Sigmoid colon (tissue), 7 donors: ENCODE data around the gene GALNT10. TPM values are rescaled to one million over a fixed set of nuclear protein-coding genes. Genes with fewer than 3 reads are reported as not detected.
A peak's percentile ranks its signal among the peaks of the same experiment; 100 is the strongest.

Source experiments
- DNase-seq: peaks from one replicate; pipeline ENCODE4 v3.0.0-alpha.2; 2019
- H3K27ac ChIP-seq, 4 donors: fragments of 200-600 bp; sonication (generic); one replicate each; pipeline ENCODE4 v1.5.1; 2016 to 2019; ENCODE audit warnings: mild to moderate bottlenecking in 1 of 4
- H3K27me3 ChIP-seq, 3 donors: fragments of 200-600 bp; sonication (generic); one replicate each; pipeline ENCODE4 v1.5.1; 2019; ENCODE audit warnings: mild to moderate bottlenecking in 1 of 3
- H3K36me3 ChIP-seq, 4 donors: fragments of 200-600 bp; sonication (generic); one replicate each; pipeline ENCODE4 v1.5.1; 2016 to 2019
- H3K4me1 ChIP-seq, 4 donors: fragments of 200-600 bp; sonication (generic); one replicate each; pipeline ENCODE4 v1.5.1; 2017 to 2019
- H3K4me3 ChIP-seq, 4 donors: fragments of 200-600 bp; sonication (generic); one replicate each; pipeline ENCODE4 v1.5.1; 2017 to 2019; ENCODE audit warnings: mild to moderate bottlenecking in 2 of 4, moderate library complexity in 1 of 4
- H3K9me3 ChIP-seq, 4 donors: fragments of 200-600 bp in 3 of 4; sonication (generic) in 3 of 4; one replicate each; pipeline versions ENCODE4 v1.5.1 to v1.6.1; 2013 to 2019
- CTCF ChIP-seq, 4 experiments: fragments of 450-650 bp in 3 of 4; fragments of 200-600 bp in 1 of 4; IDR thresholded peaks; one replicate each; pipeline ENCODE4 v1.5.1; 2016 to 2019; ENCODE audit warnings: antibody characterized with exemption in 4 of 4, mild to moderate bottlenecking in 3 of 4, moderate library complexity in 2 of 4
- EP300 ChIP-seq, 4 donors: sonication (generic); formaldehyde crosslinking; IDR thresholded peaks; one replicate each; pipeline ENCODE4 v1.6.1; 2017; ENCODE audit warnings: antibody characterized with exemption in 4 of 4
- POLR2A ChIP-seq, 2 donors: fragments of 450-650 bp; IDR thresholded peaks; one replicate each; pipeline ENCODE4 v1.6.1; 2016; ENCODE audit warnings: antibody characterized with exemption in 2 of 2, mild to moderate bottlenecking in 2 of 2, moderate library complexity in 2 of 2
- POLR2AphosphoS5 ChIP-seq, 4 donors: sonication (generic); formaldehyde crosslinking; IDR thresholded peaks; one replicate each; pipeline ENCODE4 v1.6.1; 2017; ENCODE audit warnings: antibody characterized with exemption in 4 of 4
- WGBS, 2 donors: extraction: QIAGEN DNeasy Blood & Tissue Kit; methylation state at CpG; one replicate each; pipeline ENCODE4 v1.1.7; 2013; 5-methylcytosine and 5-hydroxymethylcytosine counted together
- intact Hi-C: fragments of 100-400 bp; cut with DNase I; formaldehyde crosslinking; loops from one replicate; pipeline ENCODE4 v1.15.1; 2023
- polyA plus RNA-seq, 3 donors: library from polyadenylated mRNA; stranded (reverse); fragments of 200-250 nt; gene quantifications; one replicate each; pipeline ENCODE4 v1.2.3, GENCODE V29; 2013
- small RNA-seq, 3 donors: library from RNA; depleted of rRNA; stranded (forward); fragments of <200 nt; gene quantifications; one replicate each; pipeline ENCODE3, GENCODE V24; 2016
- total RNA-seq, 4 donors: library from RNA; depleted of rRNA; stranded (reverse); fragments of >200 nt; gene quantifications; one replicate each; pipeline ENCODE4 v1.1.0, GENCODE V29; 2016
- donor health status: healthy with polysubstance abuse.
- donor health status: Bipolar disorder and iron deficiency.
- donor health status: healthy.

The GALNT10 gene
- total and polyA plus RNA-seq, 7 donors: 6.0 to 41.7 (median 24.3) TPM

GRCh38 chr5:154466147-154466546 is 275.6 kb downstream of the GALNT10 start:
- TF ChIP-seq CTCF (IDR thresholded peaks at IDR 0.05) (no peak), EP300 (IDR thresholded peaks at IDR 0.05) (no peak), POLR2A (IDR thresholded peaks at IDR 0.05) (no peak)
- Histone ChIP-seq H3K4me3 (no peak overlapping the region), H3K27ac (no peak overlapping the region), H3K36me3 (no peaks in the 10 kb centered on the region), H3K27me3 (no peaks in the 10 kb centered on the region), H3K9me3 (no peaks in the 10 kb centered on the region), H3K4me1 (peaks cover 0 to 28% (median 16%) of the 10 kb centered on the region in 4 donors)
- 18 to 70% methylated on average over 5 of the region's 5 CpGs for WGBS, 2 donors
- DNase-seq: no peak
- intact Hi-C loops: no loop called here

DNA sequence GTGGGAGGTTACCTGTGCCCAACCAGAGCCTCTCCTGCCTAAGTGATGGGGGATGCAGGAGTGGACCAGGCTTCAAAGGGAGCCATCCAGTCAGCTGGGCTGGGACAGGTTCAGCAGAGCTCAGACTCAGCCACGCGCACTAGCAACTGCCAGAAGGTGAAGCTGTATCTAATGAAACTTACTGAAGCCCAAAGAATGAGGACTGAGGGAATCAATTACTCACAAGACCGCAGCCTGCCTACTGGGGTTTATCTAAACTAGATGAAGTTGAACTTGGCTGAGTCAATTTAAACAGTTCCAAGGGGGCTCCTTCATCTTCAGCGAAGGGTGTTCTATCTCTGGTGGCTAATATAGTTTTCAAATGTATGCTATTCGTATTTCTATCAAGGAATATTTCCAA is 276.1 kb downstream of the GALNT10 start:
- H3K4me3 ChIP-seq: no peak overlapping the region
- H3K27ac ChIP-seq: no peak overlapping the region
- no peak for TF ChIP-seq CTCF (IDR thresholded peaks at IDR 0.05)
- TF ChIP-seq POLR2AphosphoS5 (IDR thresholded peaks at IDR 0.05): no peak
- no peak for TF ChIP-seq POLR2A (IDR thresholded peaks at IDR 0.05)
- TF ChIP-seq EP300 (IDR thresholded peaks at IDR 0.05): no peak
- peaks cover 0 to 33% (median 20%) of the 10 kb centered on the region in 4 donors for H3K4me1 ChIP-seq
- DNase-seq: no peak
- H3K27me3 ChIP-seq: no peaks in the 10 kb centered on the region
- 83 to 88% methylated on average over 5 of the region's 5 CpGs for WGBS, 2 donors
- H3K9me3 ChIP-seq: no peaks in the 10 kb centered on the region
- intact Hi-C loops: loop anchor here (1.0 kb wide), 1 partner anchor 144 kb away; no protein-coding TSS in a partner anchor
- no peaks in the 10 kb centered on the region for H3K36me3 ChIP-seq

DNA sequence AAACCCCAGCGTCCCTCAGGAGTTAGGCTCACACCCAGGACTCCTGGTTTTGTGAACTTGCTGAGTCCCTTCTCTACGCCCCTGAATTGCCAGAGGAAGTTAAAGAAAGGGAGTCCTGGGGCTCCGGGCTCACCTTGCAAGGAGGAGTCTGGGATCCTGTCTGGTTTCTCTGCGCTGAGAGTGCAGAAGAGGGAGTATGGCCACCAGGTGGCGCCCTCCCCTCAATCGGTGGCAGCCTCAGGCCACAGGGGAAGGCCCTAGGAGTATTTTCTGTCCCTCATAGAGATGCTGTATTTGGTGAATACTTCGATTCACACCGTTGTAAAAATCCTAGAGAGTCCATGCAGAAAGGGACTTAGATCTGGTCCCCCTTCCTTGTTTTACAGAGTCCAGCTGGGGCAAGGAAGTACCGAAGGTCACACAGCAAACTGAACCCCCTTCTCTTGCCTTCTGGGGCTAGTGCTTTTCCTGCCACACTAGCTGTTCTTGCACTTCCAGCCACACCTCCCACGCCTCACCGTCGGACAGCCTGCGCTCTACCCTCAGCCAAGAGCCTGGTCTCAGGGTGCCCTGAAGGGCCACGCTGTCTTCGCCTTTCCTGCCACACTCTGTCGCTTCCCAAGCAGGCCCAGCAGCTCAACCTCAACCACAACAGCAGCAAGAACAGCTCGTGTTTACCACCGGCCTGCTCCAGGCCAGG is 277.3 kb downstream of the GALNT10 start:
- no peak for TF ChIP-seq POLR2A (IDR thresholded peaks at IDR 0.05)
- peak; percentile 75 to 95 (median 79) for TF ChIP-seq CTCF (IDR thresholded peaks at IDR 0.05)
- peak in 1 of 4 donors; percentile 7 for TF ChIP-seq POLR2AphosphoS5 (IDR thresholded peaks at IDR 0.05)
- TF ChIP-seq EP300 (IDR thresholded peaks at IDR 0.05): no peak
- peaks cover 0 to 43% (median 27%) of the 10 kb centered on the region in 4 donors for H3K4me1 ChIP-seq
- H3K4me3 ChIP-seq: no peak overlapping the region
- H3K27ac ChIP-seq: peak overlapping the region in 3 of 4 donors; percentile 61 to 65 (median 62)
- intact Hi-C loops: loop anchor here (1.0 to 2.0 kb wide), 2 partner anchors 53 to 142 kb away; no protein-coding TSS in a partner anchor
- H3K9me3 ChIP-seq: no peaks in the 10 kb centered on the region
- no peaks in the 10 kb centered on the region for H3K36me3 ChIP-seq
- 43 to 45% methylated on average over 18 of the region's 18 CpGs for whole genome bisulfite sequencing, 2 donors
- H3K27me3 ChIP-seq: no peaks in the 10 kb centered on the region
- peak; percentile 89 for DNase-seq

GRCh38 chr5:154470137-154470536 is 279.6 kb downstream of the GALNT10 start:
- WGBS, 2 donors: 35 to 60% methylated on average over 2 of the region's 2 CpGs
- no peak for TF ChIP-seq POLR2A (IDR thresholded peaks at IDR 0.05)
- TF ChIP-seq CTCF (IDR thresholded peaks at IDR 0.05): no peak
- TF ChIP-seq POLR2AphosphoS5 (IDR thresholded peaks at IDR 0.05): no peak
- no peak for TF ChIP-seq EP300 (IDR thresholded peaks at IDR 0.05)
- DNase-seq: no peak
- H3K9me3 ChIP-seq: no peaks in the 10 kb centered on the region
- H3K4me3 ChIP-seq: no peak overlapping the region
- peak overlapping the region in 3 of 4 donors; percentile 91 to 96 (median 94) for H3K27ac ChIP-seq
- H3K27me3 ChIP-seq: peaks cover 0 to 16% (median 5%) of the 10 kb centered on the region in 3 donors
- peaks cover 0 to 52% (median 30%) of the 10 kb centered on the region in 4 donors for H3K4me1 ChIP-seq
- H3K36me3 ChIP-seq: no peaks in the 10 kb centered on the region
- intact Hi-C loops: loop anchor here (2.0 kb wide), 1 partner anchor 15 kb away; no protein-coding TSS in a partner anchor

Small RNA genes within 50 kb of the gene (small RNA-seq; reads per million reads assigned to genes)
- 0.07 to 0.43 (median 0.42) reads per million in 3 donors for gene MIR1294
- 0 reads per million in 3 donors for gene RN7SL655P

Other genes with a start within 250 kb of the GALNT10 start
- gene FAM114A2, start 151.8 kb upstream of the GALNT10 start, total RNA-seq: 10 to 100 TPM; 14.3 to 41.0 (median 24.7) TPM
- 10 to 100 TPM in 1 of 3 donors, 1 to 10 TPM in 2; 4.9 to 12.2 (median 7.2) TPM for gene FAM114A2, start 151.8 kb upstream of the GALNT10 start, polyA plus RNA-seq
- gene MFAP3, start 151.8 kb upstream of the GALNT10 start, total RNA-seq: 10 to 100 TPM; 25.7 to 34.6 (median 29.8) TPM
- 10 to 100 TPM in 1 of 3 donors, 1 to 10 TPM in 2; 2.4 to 12.1 (median 2.8) TPM for gene MFAP3, start 151.8 kb upstream of the GALNT10 start, polyA plus RNA-seq